ENCODE results near the gene CD151.

Gene CD151

DNA sequence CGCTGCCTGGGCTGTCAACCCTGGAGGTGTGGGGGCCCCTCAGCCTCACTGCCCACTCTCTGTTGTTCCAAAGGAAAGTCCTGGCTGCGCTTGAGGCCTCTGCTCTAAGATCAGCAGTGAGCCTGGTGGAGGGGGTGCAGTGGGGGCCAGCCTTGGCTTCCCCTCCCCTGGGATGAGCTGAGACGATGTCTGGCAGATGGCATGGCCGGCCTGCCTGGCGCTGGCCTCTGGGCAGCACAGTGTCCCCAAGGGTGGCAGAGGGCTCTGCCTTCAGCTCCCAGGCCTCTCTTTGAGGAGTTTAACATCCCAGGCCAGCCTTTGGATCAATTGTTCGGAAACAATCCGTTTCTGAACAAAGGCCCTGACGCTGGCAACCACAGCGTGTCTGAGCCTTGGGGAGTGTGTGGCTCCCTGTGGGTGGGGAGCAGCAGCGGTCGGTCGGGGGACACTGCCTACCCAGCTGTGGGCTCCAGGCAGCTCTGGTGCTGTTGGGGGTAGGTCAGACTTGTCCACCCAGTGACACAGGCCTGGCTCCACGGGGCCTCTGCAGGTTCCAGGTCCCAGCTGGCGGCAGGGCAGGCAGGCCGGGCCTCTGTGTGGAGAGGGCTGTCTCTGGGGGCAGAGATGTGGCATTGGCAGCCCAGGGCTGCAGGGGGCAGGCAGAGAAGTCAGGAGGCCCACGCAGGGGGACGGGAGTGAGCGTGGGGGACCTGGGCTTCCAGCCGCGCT, 22.0 kb downstream of the CD151 start:
- H3K4me1 ChIP-seq (ENCODE audit: control insufficient read depth, insufficient read depth, low read length) = peaks cover 28% of the 10 kb centered on the region
- no peaks in the 10 kb centered on the region for H3K9me3 ChIP-seq (ENCODE audit: control insufficient read depth in 2 of 2, low read length in 2 of 2)
- no peaks in the 10 kb centered on the region for H3K36me3 ChIP-seq (ENCODE audit: control insufficient read depth in 2 of 2, insufficient read depth in 2 of 2, low read length in 2 of 2)
- no peak overlapping the region for H3K27ac ChIP-seq (ENCODE audit: low read length)
- H3K4me3 ChIP-seq (ENCODE audit: low read length in 2 of 2) = no peak overlapping the region
- peaks cover 0 to 5% of the 10 kb centered on the region in 2 donors for H3K27me3 ChIP-seq (ENCODE audit: control insufficient read depth in 1 of 2, insufficient read depth in 2 of 2, low read length in 2 of 2)
- H3K9ac ChIP-seq (ENCODE audit: low read length in 2 of 2) = no peak overlapping the region

GRCh38 chr11:855330-855674, 22.6 kb downstream of the CD151 start:
- H3K27ac ChIP-seq (ENCODE audit: low read length) = no peak overlapping the region
- peaks cover 0 to 1% of the 10 kb centered on the region in 2 donors for H3K27me3 ChIP-seq (ENCODE audit: control insufficient read depth in 1 of 2, insufficient read depth in 2 of 2, low read length in 2 of 2)
- no peaks in the 10 kb centered on the region for H3K9me3 ChIP-seq (ENCODE audit: control insufficient read depth in 2 of 2, low read length in 2 of 2)
- H3K36me3 ChIP-seq (ENCODE audit: control insufficient read depth in 2 of 2, insufficient read depth in 2 of 2, low read length in 2 of 2) = no peaks in the 10 kb centered on the region
- H3K9ac ChIP-seq (ENCODE audit: low read length in 2 of 2) = no peak overlapping the region
- H3K4me1 ChIP-seq (ENCODE audit: control insufficient read depth, insufficient read depth, low read length) = peaks cover 29% of the 10 kb centered on the region
- H3K4me3 ChIP-seq (ENCODE audit: low read length in 2 of 2) = no peak overlapping the region

DNA sequence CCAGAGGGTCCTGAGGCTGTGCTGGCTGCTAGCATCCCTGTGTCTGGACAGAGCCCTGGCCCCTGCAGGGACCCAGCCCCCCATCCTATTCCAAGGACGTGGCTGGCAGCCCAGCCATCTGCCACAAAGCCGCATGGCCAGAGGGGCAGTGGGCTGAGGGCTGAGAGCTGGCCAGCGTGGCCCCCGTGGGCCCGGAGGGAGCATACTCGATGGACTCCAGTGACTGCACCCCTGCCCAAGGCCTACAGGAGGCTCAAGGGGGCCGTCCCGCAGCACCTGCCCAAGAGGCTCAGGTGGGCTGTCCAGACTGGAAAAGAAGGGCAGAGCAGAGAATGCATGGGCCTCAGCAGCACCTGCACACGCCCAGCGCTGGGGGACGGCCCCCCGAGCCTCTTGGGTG, 23.0 kb downstream of the CD151 start:
- H3K27me3 ChIP-seq (ENCODE audit: control insufficient read depth in 1 of 2, insufficient read depth in 2 of 2, low read length in 2 of 2) = no peaks in the 10 kb centered on the region
- H3K27ac ChIP-seq (ENCODE audit: low read length) = no peak overlapping the region
- peaks cover 30% of the 10 kb centered on the region for H3K4me1 ChIP-seq (ENCODE audit: control insufficient read depth, insufficient read depth, low read length)

GRCh38 chr11:856397-856796, 23.6 kb downstream of the CD151 start:
- H3K9ac ChIP-seq (ENCODE audit: low read length in 2 of 2) = no peak overlapping the region
- no peaks in the 10 kb centered on the region for H3K36me3 ChIP-seq (ENCODE audit: control insufficient read depth in 2 of 2, insufficient read depth in 2 of 2, low read length in 2 of 2)
- no peak overlapping the region for H3K4me3 ChIP-seq (ENCODE audit: low read length in 2 of 2)
- no peaks in the 10 kb centered on the region for H3K9me3 ChIP-seq (ENCODE audit: control insufficient read depth in 2 of 2, low read length in 2 of 2)
- no peaks in the 10 kb centered on the region for H3K27me3 ChIP-seq (ENCODE audit: control insufficient read depth in 1 of 2, insufficient read depth in 2 of 2, low read length in 2 of 2)
- peaks cover 26% of the 10 kb centered on the region for H3K4me1 ChIP-seq (ENCODE audit: control insufficient read depth, insufficient read depth, low read length)
- H3K27ac ChIP-seq (ENCODE audit: low read length) = no peak overlapping the region

More for the DNA sequence above, 23.0 kb downstream of the CD151 start:
- no peaks in the 10 kb centered on the region for H3K9me3 ChIP-seq (ENCODE audit: control insufficient read depth in 2 of 2, low read length in 2 of 2)
- H3K4me3 ChIP-seq (ENCODE audit: low read length in 2 of 2) = no peak overlapping the region
- H3K36me3 ChIP-seq (ENCODE audit: control insufficient read depth in 2 of 2, insufficient read depth in 2 of 2, low read length in 2 of 2) = no peaks in the 10 kb centered on the region
- no peak overlapping the region for H3K9ac ChIP-seq (ENCODE audit: low read length in 2 of 2)

GRCh38 chr11:858053-858761, 25.5 kb downstream of the CD151 start:
- Histone ChIP-seq H3K9ac (ENCODE audit: low read length in 2 of 2) (no peak overlapping the region), H3K27ac (ENCODE audit: low read length) (no peak overlapping the region), H3K27me3 (ENCODE audit: control insufficient read depth in 1 of 2, insufficient read depth in 2 of 2, low read length in 2 of 2) (no peaks in the 10 kb centered on the region), H3K4me1 (ENCODE audit: control insufficient read depth, insufficient read depth, low read length) (peaks cover 27% of the 10 kb centered on the region), H3K36me3 (ENCODE audit: control insufficient read depth in 2 of 2, insufficient read depth in 2 of 2, low read length in 2 of 2) (no peaks in the 10 kb centered on the region), H3K4me3 (ENCODE audit: low read length in 2 of 2) (no peak overlapping the region), H3K9me3 (ENCODE audit: control insufficient read depth in 2 of 2, low read length in 2 of 2) (no peaks in the 10 kb centered on the region)

- Histone ChIP-seq H3K4me3 (ENCODE audit: low read length in 2 of 2) (no peak overlapping the region), H3K4me1 (ENCODE audit: control insufficient read depth, insufficient read depth, low read length) (peaks cover 27% of the 10 kb centered on the region), H3K9me3 (ENCODE audit: control insufficient read depth in 2 of 2, low read length in 2 of 2) (no peaks in the 10 kb centered on the region), H3K36me3 (ENCODE audit: control insufficient read depth in 2 of 2, insufficient read depth in 2 of 2, low read length in 2 of 2) (no peaks in the 10 kb centered on the region), H3K27ac (ENCODE audit: low read length) (no peak overlapping the region), H3K27me3 (ENCODE audit: control insufficient read depth in 1 of 2, insufficient read depth in 2 of 2, low read length in 2 of 2) (no peaks in the 10 kb centered on the region), H3K9ac (ENCODE audit: low read length in 2 of 2) (no peak overlapping the region)
These were observed 26.1 kb downstream of the CD151 start for GRCh38 chr11:858762-859339.

DNA sequence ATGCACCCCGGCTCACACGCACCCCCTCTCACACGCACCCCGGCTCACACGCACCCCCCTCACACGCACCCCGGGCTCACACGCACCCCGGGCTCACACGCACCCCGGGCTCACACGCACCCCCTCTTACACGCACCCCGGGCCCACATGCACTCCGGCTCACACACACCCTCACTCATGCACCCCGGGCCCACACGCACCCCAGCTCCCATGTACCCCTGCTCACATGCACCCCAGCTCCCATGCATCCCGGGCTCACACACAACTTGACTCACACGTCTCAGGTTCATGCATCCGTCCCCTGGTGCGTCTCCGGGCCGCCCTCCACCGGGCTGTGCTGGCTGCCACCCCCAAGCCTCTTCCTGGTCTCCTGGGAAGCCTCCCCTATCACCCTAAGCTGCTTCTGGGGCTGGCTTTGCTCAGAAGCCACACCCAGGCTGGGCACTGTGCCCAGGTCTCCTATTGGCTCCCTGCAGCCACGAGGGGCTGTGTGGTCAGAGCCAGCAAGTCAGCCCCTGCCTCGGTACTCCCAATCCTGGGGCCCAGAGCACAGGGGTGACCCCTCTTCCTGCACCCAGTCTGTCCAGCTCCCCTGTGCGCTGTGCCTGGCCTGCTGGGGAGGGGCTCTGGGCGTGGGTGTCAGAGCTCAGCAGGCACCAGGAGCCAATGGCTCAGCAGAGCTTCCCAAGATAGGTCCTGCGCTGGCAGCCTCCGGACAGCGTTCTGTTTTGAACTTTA, 26.8 kb downstream of the CD151 start:
- no peaks in the 10 kb centered on the region for H3K36me3 ChIP-seq (ENCODE audit: control insufficient read depth in 2 of 2, insufficient read depth in 2 of 2, low read length in 2 of 2)
- H3K4me1 ChIP-seq (ENCODE audit: control insufficient read depth, insufficient read depth, low read length) = peaks cover 27% of the 10 kb centered on the region
- H3K9me3 ChIP-seq (ENCODE audit: control insufficient read depth in 2 of 2, low read length in 2 of 2) = no peaks in the 10 kb centered on the region
- peak overlapping the region; percentile 46 for H3K27ac ChIP-seq (ENCODE audit: low read length)
- H3K4me3 ChIP-seq (ENCODE audit: low read length in 2 of 2) = peak overlapping the region; percentile 12 to 69
- H3K9ac ChIP-seq (ENCODE audit: low read length in 2 of 2) = peak overlapping the region in 1 of 2 donors; percentile 21
- no peaks in the 10 kb centered on the region for H3K27me3 ChIP-seq (ENCODE audit: control insufficient read depth in 1 of 2, insufficient read depth in 2 of 2, low read length in 2 of 2)

DNA sequence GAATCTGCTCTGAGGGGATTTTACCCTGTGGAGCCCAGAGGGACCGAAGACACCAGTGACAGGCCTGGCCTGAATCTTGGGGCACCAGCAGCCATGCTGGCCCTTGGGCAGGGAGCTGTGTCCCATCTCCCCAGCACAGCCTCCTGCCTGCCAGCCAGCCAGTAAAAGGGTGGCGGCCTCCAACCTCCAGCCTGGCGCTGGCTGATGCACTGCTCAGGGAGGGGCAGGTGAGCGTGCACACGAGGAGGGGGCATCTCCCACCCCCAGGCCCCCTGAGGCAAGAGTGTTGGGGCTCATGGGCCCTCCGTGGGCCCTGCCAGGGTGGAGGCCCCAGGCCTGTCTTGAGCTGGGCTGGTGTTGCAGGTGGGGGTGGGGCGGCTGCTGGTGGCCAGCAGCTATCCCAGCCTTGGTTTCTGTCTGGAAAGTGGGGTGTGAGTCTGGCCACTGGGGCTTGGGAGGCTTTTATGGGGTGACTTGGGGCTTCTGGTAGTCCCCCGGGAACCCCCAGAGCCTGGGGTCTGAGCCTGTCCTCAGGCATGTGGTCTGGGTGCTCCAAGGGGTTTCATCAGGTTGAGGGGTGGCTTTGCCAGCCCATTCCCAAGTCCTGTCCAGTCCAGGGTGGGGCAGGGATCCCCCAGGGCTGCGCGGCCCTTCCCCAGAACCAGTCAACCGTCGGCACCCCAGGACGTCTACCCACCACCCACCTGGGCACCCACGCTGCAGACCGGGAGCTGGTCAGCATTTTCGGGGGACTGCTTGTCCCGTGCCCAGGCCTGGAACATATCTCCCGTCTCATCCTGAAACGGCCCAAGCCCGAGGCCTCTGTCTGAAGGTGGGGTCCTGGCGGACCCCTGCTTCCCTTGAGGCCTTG, 27.7 kb downstream of the CD151 start:
- Histone ChIP-seq H3K9ac (ENCODE audit: low read length in 2 of 2) (peak overlapping the region in 1 of 2 donors; percentile 21), H3K4me3 (ENCODE audit: low read length in 2 of 2) (peak overlapping the region in 1 of 2 donors; percentile 69), H3K36me3 (ENCODE audit: control insufficient read depth in 2 of 2, insufficient read depth in 2 of 2, low read length in 2 of 2) (no peaks in the 10 kb centered on the region), H3K27ac (ENCODE audit: low read length) (peak overlapping the region; percentile 46), H3K4me1 (ENCODE audit: control insufficient read depth, insufficient read depth, low read length) (peaks cover 27% of the 10 kb centered on the region), H3K9me3 (ENCODE audit: control insufficient read depth in 2 of 2, low read length in 2 of 2) (no peaks in the 10 kb centered on the region), H3K27me3 (ENCODE audit: control insufficient read depth in 1 of 2, insufficient read depth in 2 of 2, low read length in 2 of 2) (no peaks in the 10 kb centered on the region)

GRCh38 chr11:861105-861479, 28.3 kb downstream of the CD151 start:
- Histone ChIP-seq H3K4me3 (ENCODE audit: low read length in 2 of 2) (no peak overlapping the region), H3K9ac (ENCODE audit: low read length in 2 of 2) (no peak overlapping the region), H3K4me1 (ENCODE audit: control insufficient read depth, insufficient read depth, low read length) (peaks cover 27% of the 10 kb centered on the region), H3K27me3 (ENCODE audit: control insufficient read depth in 1 of 2, insufficient read depth in 2 of 2, low read length in 2 of 2) (no peaks in the 10 kb centered on the region), H3K9me3 (ENCODE audit: control insufficient read depth in 2 of 2, low read length in 2 of 2) (no peaks in the 10 kb centered on the region), H3K27ac (ENCODE audit: low read length) (no peak overlapping the region), H3K36me3 (ENCODE audit: control insufficient read depth in 2 of 2, insufficient read depth in 2 of 2, low read length in 2 of 2) (peaks cover 0 to 2% of the 10 kb centered on the region in 2 donors)

GRCh38 chr11:862081-862661, 29.4 kb downstream of the CD151 start:
- Histone ChIP-seq H3K27ac (ENCODE audit: low read length) (no peak overlapping the region), H3K27me3 (ENCODE audit: control insufficient read depth in 1 of 2, insufficient read depth in 2 of 2, low read length in 2 of 2) (no peaks in the 10 kb centered on the region), H3K4me1 (ENCODE audit: control insufficient read depth, insufficient read depth, low read length) (peaks cover 24% of the 10 kb centered on the region), H3K36me3 (ENCODE audit: control insufficient read depth in 2 of 2, insufficient read depth in 2 of 2, low read length in 2 of 2) (peaks cover 0 to 2% of the 10 kb centered on the region in 2 donors), H3K9ac (ENCODE audit: low read length in 2 of 2) (no peak overlapping the region), H3K4me3 (ENCODE audit: low read length in 2 of 2) (no peak overlapping the region), H3K9me3 (ENCODE audit: control insufficient read depth in 2 of 2, low read length in 2 of 2) (no peaks in the 10 kb centered on the region)

Data from stomach smooth muscle (tissue), 2 donors.